ENCODE measurements around the gene AGO3.

GRCh38 chr1:36115931-36116330, 185.0 kb downstream of the AGO3 start:
- TF ChIP-seq POLR2A (IDR thresholded peaks at IDR 0.05) (no peak), CTCF (IDR thresholded peaks at IDR 0.05) (no peak), POLR2AphosphoS5 (IDR thresholded peaks at IDR 0.05) (no peak)
